HG03045 (cell line): ENCODE data around the gene FXR2.

Experiments
- ATAC-seq: cut with Tn5 transposase; IDR thresholded peaks from one replicate; pipeline ENCODE4 v1.9.1; 2021; ENCODE audit warnings: mild to moderate bottlenecking, moderate library complexity; ENCODE audit not compliant: unreplicated experiment

Gene FXR2

GRCh38 chr17:7573324-7574080 lies 41.2 kb downstream of the FXR2 start:
- ATAC-seq: peak; percentile 20

GRCh38 chr17:7572588-7573323 lies 41.9 kb downstream of the FXR2 start:
- ATAC-seq: peak; percentile 87

DNA sequence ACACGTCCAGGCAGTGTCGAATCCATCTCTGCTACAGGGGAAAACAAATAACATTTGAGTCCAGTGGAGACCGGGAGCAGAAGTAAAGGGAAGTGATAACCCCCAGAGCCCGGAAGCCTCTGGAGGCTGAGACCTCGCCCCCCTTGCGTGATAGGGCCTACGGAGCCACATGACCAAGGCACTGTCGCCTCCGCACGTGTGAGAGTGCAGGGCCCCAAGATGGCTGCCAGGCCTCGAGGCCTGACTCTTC lies 42.4 kb downstream of the FXR2 start:
- ATAC-seq: no peak

DNA sequence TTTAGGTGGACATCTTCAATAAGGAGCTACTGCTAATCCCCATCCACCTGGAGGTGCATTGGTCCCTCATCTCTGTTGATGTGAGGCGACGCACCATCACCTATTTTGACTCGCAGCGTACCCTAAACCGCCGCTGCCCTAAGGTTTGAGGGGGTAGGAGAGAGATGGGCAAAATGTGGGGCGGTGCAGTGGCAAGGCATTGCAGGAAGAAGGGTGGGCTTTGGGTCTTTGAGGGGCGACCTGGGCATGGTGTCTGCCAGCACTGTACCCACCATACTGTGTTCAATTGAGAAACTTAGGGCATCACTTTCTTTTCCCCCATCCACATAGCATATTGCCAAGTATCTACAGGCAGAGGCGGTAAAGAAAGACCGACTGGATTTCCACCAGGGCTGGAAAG lies 44.3 kb downstream of the FXR2 start:
- ATAC-seq: no peak

GRCh38 chr17:7569571-7569970 lies 45.1 kb downstream of the FXR2 start:
- no peak for ATAC-seq

GRCh38 chr17:7563115-7563869 lies 51.4 kb downstream of the FXR2 start:
- ATAC-seq: no peak

DNA sequence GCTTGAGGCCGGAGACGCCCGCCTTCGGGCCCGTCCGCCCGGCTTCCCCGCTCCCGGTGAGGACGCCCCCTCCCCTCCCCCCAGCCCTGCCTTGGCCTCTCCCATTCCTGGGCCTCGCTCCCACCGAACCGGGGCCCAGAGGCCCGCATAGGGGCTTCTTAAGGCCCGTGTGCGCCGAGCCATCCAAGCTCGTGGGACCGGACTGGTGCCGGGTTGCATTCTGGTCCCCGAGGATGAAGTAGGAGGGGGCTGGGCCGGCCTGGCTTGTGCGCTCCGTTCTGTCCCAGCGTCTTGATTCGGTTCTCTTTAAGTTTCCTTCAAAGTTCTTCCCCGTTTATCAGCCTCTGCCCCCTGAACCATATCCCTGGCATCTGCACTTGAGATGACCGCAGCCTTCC lies 52.5 kb downstream of the FXR2 start:
- peak; percentile 6 for ATAC-seq

DNA sequence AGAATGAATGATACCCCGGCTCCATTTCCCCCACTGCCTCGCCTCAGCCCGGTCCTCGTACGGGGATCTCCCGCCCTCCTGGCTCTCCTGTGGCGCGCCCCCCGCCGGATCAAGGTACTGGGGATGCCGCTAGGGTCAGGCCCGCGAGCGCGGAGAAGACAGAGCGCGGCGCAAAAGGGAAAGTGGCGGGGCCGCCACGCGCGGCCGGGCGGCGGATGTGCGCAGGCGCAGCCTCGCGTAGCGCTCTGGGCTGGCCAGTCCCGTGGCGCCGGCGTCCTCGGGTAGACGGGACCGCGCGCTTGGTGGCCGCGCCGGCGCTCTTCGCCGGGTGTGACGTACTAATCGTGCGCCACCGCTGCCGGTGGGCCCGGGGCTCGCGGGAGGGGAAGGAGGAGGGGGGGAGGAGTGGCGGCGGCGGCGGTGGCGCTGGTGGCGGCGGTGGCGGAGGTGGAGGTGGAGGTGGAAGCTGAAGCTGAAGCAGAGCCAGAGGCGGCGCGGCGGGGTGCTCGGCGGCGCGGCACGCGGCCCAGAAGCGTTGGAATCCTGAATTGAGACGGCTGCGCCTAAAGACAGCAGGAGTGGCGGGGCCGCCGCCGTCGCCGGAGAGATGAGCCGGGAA lies 53.0 kb downstream of the FXR2 start, which contains the start of gene SENP3:
Gene SENP3, plus strand, starts transcription at position 331 of the 619 bp plus-strand sequence. CDS start 1,158 bp downstream, outside the sequence.
- peak; percentile 63 for ATAC-seq

DNA sequence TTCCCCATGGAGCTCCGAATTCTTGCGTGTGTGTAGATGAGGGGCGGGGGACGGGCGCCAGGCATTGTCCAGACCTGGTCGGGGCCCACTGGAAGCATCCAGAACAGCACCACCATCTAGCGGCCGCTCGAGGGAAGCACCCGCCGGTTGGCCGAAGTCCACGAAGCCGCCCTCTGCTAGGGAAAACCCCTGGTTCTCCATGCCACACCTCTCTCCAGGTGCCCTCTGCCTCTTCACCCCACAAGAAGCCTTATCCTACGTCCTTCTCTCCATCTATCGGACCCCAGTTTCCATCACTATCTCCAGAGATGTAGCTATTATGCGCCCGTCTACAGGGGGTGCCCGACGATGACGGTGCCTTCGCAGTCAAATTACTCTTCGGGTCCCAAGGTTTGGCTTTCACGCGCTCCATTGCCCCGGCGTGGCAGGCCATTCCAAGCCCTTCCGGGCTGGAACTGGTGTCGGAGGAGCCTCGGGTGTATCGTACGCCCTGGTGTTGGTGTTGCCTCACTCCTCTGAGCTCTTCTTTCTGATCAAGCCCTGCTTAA lies 53.6 kb downstream of the FXR2 start:
- ATAC-seq: peak; percentile 48

DNA sequence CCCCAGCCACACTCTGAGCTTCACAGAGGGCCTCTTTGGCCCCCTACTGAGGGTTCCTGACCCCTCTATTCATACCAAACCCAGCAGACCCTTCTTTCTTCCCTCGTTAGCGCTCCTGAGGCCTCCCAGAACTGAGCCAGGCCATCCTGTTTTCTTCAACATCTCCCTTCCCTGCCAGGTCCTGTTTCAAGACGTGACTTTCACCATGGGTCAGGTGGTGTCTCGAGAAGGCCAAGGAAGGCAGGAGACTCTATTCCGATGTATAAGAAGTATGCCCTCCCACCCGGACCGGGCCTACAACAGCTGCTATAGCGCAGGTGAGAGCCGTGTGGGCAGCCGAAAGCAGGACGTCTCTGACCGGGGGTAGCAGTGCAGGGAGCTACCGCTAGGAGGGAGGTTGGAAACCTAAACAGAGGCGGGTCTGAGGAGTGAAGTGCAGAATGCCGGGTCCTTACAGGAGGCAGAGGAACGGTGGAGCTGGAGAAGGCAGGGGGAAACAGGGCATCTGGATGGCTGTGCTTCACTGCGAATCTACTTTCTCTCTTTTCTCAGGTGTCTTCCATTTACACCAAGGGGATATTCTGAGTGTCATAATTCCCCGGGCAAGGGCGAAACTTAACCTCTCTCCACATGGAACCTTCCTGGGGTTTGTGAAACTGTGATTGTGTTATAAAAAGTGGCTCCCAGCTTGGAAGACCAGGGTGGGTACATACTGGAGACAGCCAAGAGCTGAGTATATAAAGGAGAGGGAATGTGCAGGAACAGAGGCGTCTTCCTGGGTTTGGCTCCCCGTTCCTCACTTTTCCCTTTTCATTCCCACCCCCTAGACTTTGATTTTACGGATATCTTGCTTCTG lies 54.3 kb downstream of the FXR2 start:
- no peak for ATAC-seq

GRCh38 chr17:7559320-7560171 lies 55.2 kb downstream of the FXR2 start:
- no peak for ATAC-seq

DNA sequence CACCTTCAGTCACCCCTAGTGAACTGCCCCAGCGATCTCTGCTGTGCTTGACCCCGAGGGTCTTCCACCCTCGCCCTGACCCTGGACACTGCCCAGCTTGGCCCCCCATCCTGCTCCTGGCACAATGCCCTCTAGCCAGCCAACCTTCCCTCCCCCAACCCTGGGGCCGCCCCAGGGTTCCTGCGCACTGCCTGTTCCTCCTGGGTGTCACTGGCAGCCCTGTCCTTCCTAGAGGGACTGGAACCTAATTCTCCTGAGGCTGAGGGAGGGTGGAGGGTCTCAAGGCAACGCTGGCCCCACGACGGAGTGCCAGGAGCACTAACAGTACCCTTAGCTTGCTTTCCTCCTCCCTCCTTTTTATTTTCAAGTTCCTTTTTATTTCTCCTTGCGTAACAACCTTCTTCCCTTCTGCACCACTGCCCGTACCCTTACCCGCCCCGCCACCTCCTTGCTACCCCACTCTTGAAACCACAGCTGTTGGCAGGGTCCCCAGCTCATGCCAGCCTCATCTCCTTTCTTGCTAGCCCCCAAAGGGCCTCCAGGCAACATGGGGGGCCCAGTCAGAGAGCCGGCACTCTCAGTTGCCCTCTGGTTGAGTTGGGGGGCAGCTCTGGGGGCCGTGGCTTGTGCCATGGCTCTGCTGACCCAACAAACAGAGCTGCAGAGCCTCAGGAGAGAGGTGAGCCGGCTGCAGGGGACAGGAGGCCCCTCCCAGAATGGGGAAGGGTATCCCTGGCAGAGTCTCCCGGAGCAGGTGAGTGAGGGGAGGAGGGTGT lies 56.0 kb downstream of the FXR2 start, which contains the start of gene TNFSF13:
Gene TNFSF13, plus strand, starts transcription at position 207 of the 776 bp plus-strand sequence. Its CDS starts 290 bp downstream, at position 497.
- ATAC-seq: no peak

- ATAC-seq: no peak
These were observed 56.7 kb downstream of the FXR2 start for GRCh38 chr17:7557775-7558543.

GRCh38 chr17:7557147-7557764 lies 57.4 kb downstream of the FXR2 start:
- ATAC-seq: no peak

GRCh38 chr17:7556627-7557026 lies 58.1 kb downstream of the FXR2 start:
- no peak for ATAC-seq

- no peak for ATAC-seq
These were observed 59.3 kb downstream of the FXR2 start for GRCh38 chr17:7555320-7555948.

DNA sequence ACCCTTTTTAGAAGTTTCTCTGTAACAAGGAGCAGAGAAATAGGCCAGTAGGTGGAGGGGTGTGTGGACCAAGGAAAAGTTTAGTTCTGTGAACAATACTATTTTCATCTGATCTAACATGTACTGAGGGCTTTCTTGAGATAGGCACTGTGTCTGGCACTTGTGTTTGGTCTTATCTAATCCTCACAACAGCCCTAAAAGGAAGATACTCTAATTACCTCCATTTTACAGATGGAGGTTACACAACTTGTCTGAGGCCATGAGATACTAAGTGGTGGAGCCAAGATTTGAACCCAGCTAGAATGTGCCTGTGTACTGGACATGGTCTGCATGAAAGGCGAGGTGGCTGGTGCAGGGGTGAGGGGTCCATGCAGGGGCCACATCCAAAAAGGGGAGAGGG lies 61.3 kb downstream of the FXR2 start:
- no peak for ATAC-seq
